ENCODE measurements around the gene MPZL3.

MPZL3 gene

DNA sequence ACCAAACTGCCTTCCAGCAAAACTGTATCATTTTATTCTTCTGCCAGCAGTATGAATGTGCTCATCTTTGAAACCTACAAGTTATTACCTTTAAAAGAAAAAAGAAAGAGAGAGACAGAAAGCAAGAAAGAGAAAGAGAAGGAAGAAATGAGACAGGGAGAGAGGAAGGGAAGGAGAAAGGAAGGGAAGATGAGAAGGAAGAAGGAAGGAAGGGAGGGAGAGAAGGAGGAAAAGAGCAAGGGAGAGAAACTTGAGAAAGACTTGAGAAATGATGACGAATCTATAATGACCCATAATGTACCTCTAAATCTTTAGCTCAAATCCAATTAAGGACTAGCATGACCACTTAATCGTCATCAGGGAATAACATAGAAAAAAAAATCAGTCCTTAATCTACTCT, 16.0 kb downstream of the MPZL3 start:
- Histone ChIP-seq H3K27me3 (ENCODE audit: control insufficient read depth, insufficient read depth, low read length) (no peaks in the 10 kb centered on the region), H3K79me2 (no peaks in the 10 kb centered on the region), H3K27ac (no peak overlapping the region), H3K4me3 (ENCODE audit: low read depth, low read length) (no peak overlapping the region), H3K4me2 (ENCODE audit: low read length) (no peak overlapping the region), H2AFZ (no peak overlapping the region), H3K9me3 (ENCODE audit: control insufficient read depth, low read length) (no peaks in the 10 kb centered on the region), H3K4me1 (no peaks in the 10 kb centered on the region), H3K36me3 (ENCODE audit: control insufficient read depth, insufficient read depth, low read length) (no peaks in the 10 kb centered on the region), H3K9ac (no peak overlapping the region)
- TF ChIP-seq, protein P1, sequence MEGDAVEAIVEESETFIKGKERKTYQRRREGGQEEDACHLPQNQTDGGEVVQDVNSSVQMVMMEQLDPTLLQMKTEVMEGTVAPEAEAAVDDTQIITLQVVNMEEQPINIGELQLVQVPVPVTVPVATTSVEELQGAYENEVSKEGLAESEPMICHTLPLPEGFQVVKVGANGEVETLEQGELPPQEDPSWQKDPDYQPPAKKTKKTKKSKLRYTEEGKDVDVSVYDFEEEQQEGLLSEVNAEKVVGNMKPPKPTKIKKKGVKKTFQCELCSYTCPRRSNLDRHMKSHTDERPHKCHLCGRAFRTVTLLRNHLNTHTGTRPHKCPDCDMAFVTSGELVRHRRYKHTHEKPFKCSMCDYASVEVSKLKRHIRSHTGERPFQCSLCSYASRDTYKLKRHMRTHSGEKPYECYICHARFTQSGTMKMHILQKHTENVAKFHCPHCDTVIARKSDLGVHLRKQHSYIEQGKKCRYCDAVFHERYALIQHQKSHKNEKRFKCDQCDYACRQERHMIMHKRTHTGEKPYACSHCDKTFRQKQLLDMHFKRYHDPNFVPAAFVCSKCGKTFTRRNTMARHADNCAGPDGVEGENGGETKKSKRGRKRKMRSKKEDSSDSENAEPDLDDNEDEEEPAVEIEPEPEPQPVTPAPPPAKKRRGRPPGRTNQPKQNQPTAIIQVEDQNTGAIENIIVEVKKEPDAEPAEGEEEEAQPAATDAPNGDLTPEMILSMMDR (IDR thresholded peaks at IDR 0.05), result no peak

DNA sequence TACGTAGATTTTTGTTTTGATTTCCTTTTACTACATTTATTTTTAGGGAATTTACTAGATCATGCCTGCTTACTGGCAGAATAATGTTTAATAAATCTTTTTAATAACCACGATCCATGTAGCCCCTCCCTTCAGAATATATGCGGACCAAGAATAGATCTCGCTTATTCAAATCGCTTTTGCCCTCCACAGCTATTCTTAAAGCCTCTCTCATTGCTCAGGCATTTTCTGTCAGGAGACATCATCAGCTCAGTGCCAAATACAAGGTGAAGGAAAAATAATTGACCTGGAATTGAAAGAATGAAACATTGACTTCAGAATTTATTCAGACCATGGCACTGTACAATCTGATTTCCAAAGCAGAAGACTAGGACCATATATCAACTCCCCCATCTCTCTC, 17.3 kb downstream of the MPZL3 start:
- Histone ChIP-seq H3K4me3 (ENCODE audit: low read depth, low read length) (no peak overlapping the region), H3K27ac (no peak overlapping the region), H3K36me3 (ENCODE audit: control insufficient read depth, insufficient read depth, low read length) (no peaks in the 10 kb centered on the region), H3K9me3 (ENCODE audit: control insufficient read depth, low read length) (no peaks in the 10 kb centered on the region), H2AFZ (no peak overlapping the region), H3K4me2 (ENCODE audit: low read length) (no peak overlapping the region), H3K4me1 (no peaks in the 10 kb centered on the region), H3K27me3 (ENCODE audit: control insufficient read depth, insufficient read depth, low read length) (no peaks in the 10 kb centered on the region), H3K9ac (no peak overlapping the region), H3K79me2 (no peaks in the 10 kb centered on the region)
- TF ChIP-seq, protein P1 (IDR thresholded peaks at IDR 0.05), result no peak

DNA sequence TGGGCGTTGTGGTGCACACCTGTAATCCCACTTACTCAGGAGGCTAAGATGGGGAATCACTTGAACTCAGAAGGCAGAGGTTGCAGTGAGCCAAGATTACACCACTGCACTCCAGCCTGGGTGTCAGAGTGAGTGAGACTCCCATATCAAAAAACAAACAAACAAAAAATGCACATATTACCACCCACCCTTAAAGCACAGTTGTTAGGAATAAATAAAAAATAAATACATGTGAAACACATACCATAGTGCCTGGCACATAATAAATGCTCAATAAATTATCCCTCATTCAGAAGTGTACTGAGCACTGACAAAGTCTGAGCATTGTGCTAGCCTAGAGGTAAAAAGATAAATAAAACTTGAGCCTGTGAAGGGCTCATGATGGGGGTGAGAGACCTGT, 18.3 kb downstream of the MPZL3 start:
- Histone ChIP-seq H3K4me2 (ENCODE audit: low read length) (no peak overlapping the region), H3K9me3 (ENCODE audit: control insufficient read depth, low read length) (no peaks in the 10 kb centered on the region), H3K79me2 (no peaks in the 10 kb centered on the region), H3K9ac (no peak overlapping the region), H3K4me3 (ENCODE audit: low read depth, low read length) (no peak overlapping the region), H2AFZ (no peak overlapping the region), H3K36me3 (ENCODE audit: control insufficient read depth, insufficient read depth, low read length) (no peaks in the 10 kb centered on the region), H3K4me1 (no peaks in the 10 kb centered on the region), H3K27ac (no peak overlapping the region), H3K27me3 (ENCODE audit: control insufficient read depth, insufficient read depth, low read length) (no peaks in the 10 kb centered on the region)
- TF ChIP-seq, protein P1 (IDR thresholded peaks at IDR 0.05), result no peak

DNA sequence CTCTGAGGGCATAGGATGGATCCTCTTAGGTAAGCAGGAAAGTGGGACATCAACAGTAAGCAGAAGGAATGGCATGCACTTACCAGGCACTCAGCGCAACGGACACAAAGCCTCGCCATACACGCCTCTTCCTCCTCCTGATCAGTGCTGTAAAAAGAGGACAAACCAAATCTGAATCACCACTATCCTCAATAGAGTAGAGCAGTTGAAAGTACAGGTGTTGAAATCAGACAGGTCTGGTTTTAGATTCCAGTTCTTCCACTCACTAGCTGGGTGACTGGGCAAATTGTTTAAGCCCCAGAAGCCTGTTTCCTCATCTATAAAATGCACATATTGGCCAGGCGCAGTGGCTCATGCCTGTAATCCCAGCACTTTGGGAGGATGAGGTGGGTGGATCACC, 18.8 kb downstream of the MPZL3 start:
- H3K36me3 ChIP-seq (ENCODE audit: control insufficient read depth, insufficient read depth, low read length), result no peaks in the 10 kb centered on the region
- H3K79me2 ChIP-seq, result no peaks in the 10 kb centered on the region
- H3K9me3 ChIP-seq (ENCODE audit: control insufficient read depth, low read length), result no peaks in the 10 kb centered on the region
- H3K4me2 ChIP-seq (ENCODE audit: low read length), result no peak overlapping the region
- H3K27ac ChIP-seq, result no peak overlapping the region
- H3K4me3 ChIP-seq (ENCODE audit: low read depth, low read length), result no peak overlapping the region
- no peak overlapping the region for H3K9ac ChIP-seq
- no peak overlapping the region for H2AFZ ChIP-seq
- TF ChIP-seq, protein P1 (IDR thresholded peaks at IDR 0.05), result no peak
- no peaks in the 10 kb centered on the region for H3K27me3 ChIP-seq (ENCODE audit: control insufficient read depth, insufficient read depth, low read length)
- no peaks in the 10 kb centered on the region for H3K4me1 ChIP-seq

DNA sequence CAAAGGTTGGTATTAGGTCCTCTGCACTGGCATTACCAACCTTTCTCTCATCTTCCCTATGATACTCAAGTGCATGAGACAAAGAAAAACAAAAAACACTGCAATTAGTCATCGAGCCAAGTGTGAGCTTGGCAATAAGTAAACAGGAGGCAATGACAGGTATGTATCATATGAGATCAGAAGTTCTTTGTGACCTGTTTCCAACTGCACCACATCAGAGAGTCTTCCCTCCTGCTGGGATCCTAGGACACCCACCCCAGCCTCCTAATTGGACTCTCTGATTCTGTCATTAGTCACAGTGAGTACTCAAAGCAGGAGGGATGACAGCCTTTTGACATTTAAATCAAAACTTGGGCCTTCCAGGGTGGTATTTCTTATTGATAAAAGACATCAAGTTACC, 19.5 kb downstream of the MPZL3 start:
- Histone ChIP-seq H3K27ac (no peak overlapping the region), H3K4me2 (ENCODE audit: low read length) (no peak overlapping the region), H2AFZ (no peak overlapping the region), H3K36me3 (ENCODE audit: control insufficient read depth, insufficient read depth, low read length) (no peaks in the 10 kb centered on the region), H3K79me2 (no peaks in the 10 kb centered on the region), H3K9me3 (ENCODE audit: control insufficient read depth, low read length) (no peaks in the 10 kb centered on the region), H3K9ac (no peak overlapping the region), H3K4me3 (ENCODE audit: low read depth, low read length) (no peak overlapping the region), H3K27me3 (ENCODE audit: control insufficient read depth, insufficient read depth, low read length) (no peaks in the 10 kb centered on the region), H3K4me1 (no peaks in the 10 kb centered on the region)
- TF ChIP-seq, protein P1 (IDR thresholded peaks at IDR 0.05), result no peak
